Aorta (tissue), 5 donors: Measurements from ENCODE around the gene STRA8. TPM values are rescaled to one million over a fixed set of nuclear protein-coding genes. Genes with fewer than 3 reads are reported as not detected.

ENCODE experiments used
- ATAC-seq: fragments of 200-7000 bp; cut with Tn5 transposase; one replicate; pipeline ENCODE4 v1.9.1; 2022; ENCODE audit warnings: moderate library complexity; ENCODE audit not compliant: low FRiP score
- DNase-seq, 2 donors: peaks; one replicate each; pipeline ENCODE4 v3.0.0-alpha.2; 2020
- H3K27ac ChIP-seq, 2 donors: one replicate each; pipeline ENCODE4 v1.5.1; 2013; ENCODE audit warnings: low read length in 2 of 2, mild to moderate bottlenecking in 2 of 2, moderate library complexity in 2 of 2, control low read depth in 1 of 2, inconsistent platforms in 1 of 2, low read depth in 1 of 2
- H3K27me3 ChIP-seq, 2 donors: one replicate each; pipeline ENCODE4 v1.6.1; 2013; ENCODE audit warnings: control low read depth in 1 of 2, low read length in 1 of 2, mild to moderate bottlenecking in 1 of 2, moderate library complexity in 1 of 2; ENCODE audit not compliant: insufficient read depth in 2 of 2, control insufficient read depth in 1 of 2
- H3K36me3 ChIP-seq, 2 donors: one replicate each; pipeline ENCODE4 v1.6.1; 2013; ENCODE audit warnings: control low read depth in 1 of 2, low read length in 1 of 2, mild to moderate bottlenecking in 1 of 2; ENCODE audit not compliant: insufficient read depth in 2 of 2, control insufficient read depth in 1 of 2
- H3K4me1 ChIP-seq, 2 donors: one replicate each; pipeline ENCODE4 v1.6.1; 2013; ENCODE audit warnings: low read length in 2 of 2, control low read depth in 1 of 2, mild to moderate bottlenecking in 1 of 2, moderate library complexity in 1 of 2; ENCODE audit not compliant: insufficient read depth in 2 of 2, control insufficient read depth in 1 of 2
- H3K4me3 ChIP-seq, 2 donors: one replicate each; pipeline ENCODE4 v1.5.1; 2013; ENCODE audit warnings: low read length in 2 of 2, control low read depth in 1 of 2, mild to moderate bottlenecking in 1 of 2
- H3K9me3 ChIP-seq: one replicate; pipeline ENCODE4 v1.6.1; 2013; ENCODE audit warnings: mild to moderate bottlenecking, low read length; ENCODE audit not compliant: control insufficient read depth
- WGBS, 2 donors: extraction: QIAGEN DNeasy Blood & Tissue Kit; methylation state at CpG; one replicate each; pipeline ENCODE4 v1.1.7; 2013; 5-methylcytosine and 5-hydroxymethylcytosine counted together
- intact Hi-C, 2 donors: fragments of 100-400 bp; cut with DNase I; formaldehyde crosslinking; loops; one replicate each; pipeline versions ENCODE4 v1.14.2 to v1.15.0; 2022
- polyA plus RNA-seq, 2 donors: library from polyadenylated mRNA; stranded (reverse); fragments of 200-250 nt; gene quantifications; one replicate each; pipeline ENCODE4 v1.2.3, GENCODE V29; 2013
- total RNA-seq, 2 donors: library from RNA; stranded (reverse); fragmentation: NEBNext Ultra II Directional; extraction: Animal tissue kit (Norgen Biotek cat#: 25700); gene quantifications; one replicate each; pipeline ENCODE4 v1.2.1, GENCODE V29; 2021
- donor health status: healthy with polysubstance abuse.
- donor health status: Bipolar disorder and iron deficiency.
- donor health status: DM: no; HTN: no; CAD: no.
- donor health status: DM: no; HTN: no; CAD: no.
- donor health status: DM: yes; HTN: yes; CAD: no.

Gene STRA8
- total and polyA plus RNA-seq, 4 donors: not detected

DNA sequence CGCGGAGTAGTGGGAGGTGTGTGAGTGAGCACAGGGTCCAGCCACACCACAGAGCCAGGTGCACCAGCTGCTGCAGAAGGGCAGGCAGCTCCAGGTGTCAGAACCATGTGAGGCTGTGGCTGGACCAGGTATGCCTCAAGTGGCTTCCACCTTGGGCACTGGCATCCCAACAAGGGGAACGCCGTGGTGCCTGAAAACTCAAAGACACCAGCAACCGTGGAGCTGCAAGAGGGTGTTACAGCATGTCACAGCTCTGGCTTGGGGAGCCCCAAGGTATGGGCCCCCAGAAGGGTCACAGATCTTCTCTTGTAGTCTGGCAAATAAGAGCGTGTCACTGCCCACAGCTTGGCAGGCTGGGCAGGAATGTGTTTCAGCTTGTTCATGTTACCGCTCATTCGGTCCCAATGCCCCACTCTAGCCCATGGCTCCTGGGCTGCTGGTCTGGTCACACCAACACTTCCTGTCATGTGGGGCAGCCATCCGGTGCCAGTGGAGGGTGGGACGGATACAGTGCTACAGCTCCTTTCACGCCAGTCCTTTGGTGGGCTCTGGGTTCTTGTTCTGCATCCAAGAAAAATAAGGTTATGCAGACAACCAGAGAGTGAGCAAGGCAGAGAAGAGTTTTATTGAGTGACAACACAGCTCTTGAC, 29.8 kb downstream of the STRA8 start:
- H3K4me1 ChIP-seq: no peaks in the 10 kb centered on the region
- no peaks in the 10 kb centered on the region for H3K9me3 ChIP-seq
- H3K27me3 ChIP-seq: no peaks in the 10 kb centered on the region
- no peak overlapping the region for H3K4me3 ChIP-seq
- H3K36me3 ChIP-seq: no peaks in the 10 kb centered on the region
- intact Hi-C loops: no loop called here
- no peak overlapping the region for H3K27ac ChIP-seq
- no peak for DNase-seq
- 91 to 94% methylated on average over 11 of the region's 11 CpGs for WGBS, 2 donors
- no peak for ATAC-seq

DNA sequence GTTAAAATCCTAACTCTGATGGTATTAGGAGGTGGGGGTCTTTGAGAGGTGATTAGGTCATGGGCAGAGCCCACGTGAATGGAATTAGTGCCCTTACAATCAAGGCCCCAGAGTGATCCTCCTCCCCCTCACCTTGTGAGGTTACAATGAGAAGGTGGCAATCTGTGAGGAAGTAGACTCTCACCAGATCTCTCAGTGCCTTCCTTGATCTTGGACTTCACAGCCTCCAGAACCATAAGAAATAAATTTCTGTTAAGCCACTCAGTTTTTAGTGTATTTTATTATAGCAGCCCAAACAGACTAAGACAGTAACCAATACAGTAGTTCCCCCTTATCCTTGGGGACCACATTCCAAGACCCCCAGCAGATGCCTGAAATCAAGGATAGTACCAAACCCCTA, 32.0 kb downstream of the STRA8 start:
- Histone ChIP-seq H3K27me3 (no peaks in the 10 kb centered on the region), H3K4me1 (no peaks in the 10 kb centered on the region), H3K9me3 (no peaks in the 10 kb centered on the region), H3K4me3 (no peak overlapping the region), H3K27ac (no peak overlapping the region), H3K36me3 (no peaks in the 10 kb centered on the region)
- 76 to 96% methylated on average over 1 of the region's 1 CpG for WGBS, 2 donors
- no peak for ATAC-seq
- DNase-seq: no peak
- intact Hi-C loops: no loop called here

- intact Hi-C loops: loop anchor here in 1 of 2 donors (10.0 kb wide), 1 partner anchor 585 kb away; no protein-coding TSS in a partner anchor
- no peak overlapping the region for H3K4me3 ChIP-seq
- 89 to 94% methylated on average over 11 of the region's 11 CpGs for WGBS, 2 donors
- no peaks in the 10 kb centered on the region for H3K27me3 ChIP-seq
- no peaks in the 10 kb centered on the region for H3K9me3 ChIP-seq
- DNase-seq (no peak), ATAC-seq (no peak)
- H3K4me1 ChIP-seq: no peaks in the 10 kb centered on the region
- H3K27ac ChIP-seq: no peak overlapping the region
- no peaks in the 10 kb centered on the region for H3K36me3 ChIP-seq
Measured at GRCh38 chr7:135269921-135270320, 36.3 kb downstream of the STRA8 start.

DNA sequence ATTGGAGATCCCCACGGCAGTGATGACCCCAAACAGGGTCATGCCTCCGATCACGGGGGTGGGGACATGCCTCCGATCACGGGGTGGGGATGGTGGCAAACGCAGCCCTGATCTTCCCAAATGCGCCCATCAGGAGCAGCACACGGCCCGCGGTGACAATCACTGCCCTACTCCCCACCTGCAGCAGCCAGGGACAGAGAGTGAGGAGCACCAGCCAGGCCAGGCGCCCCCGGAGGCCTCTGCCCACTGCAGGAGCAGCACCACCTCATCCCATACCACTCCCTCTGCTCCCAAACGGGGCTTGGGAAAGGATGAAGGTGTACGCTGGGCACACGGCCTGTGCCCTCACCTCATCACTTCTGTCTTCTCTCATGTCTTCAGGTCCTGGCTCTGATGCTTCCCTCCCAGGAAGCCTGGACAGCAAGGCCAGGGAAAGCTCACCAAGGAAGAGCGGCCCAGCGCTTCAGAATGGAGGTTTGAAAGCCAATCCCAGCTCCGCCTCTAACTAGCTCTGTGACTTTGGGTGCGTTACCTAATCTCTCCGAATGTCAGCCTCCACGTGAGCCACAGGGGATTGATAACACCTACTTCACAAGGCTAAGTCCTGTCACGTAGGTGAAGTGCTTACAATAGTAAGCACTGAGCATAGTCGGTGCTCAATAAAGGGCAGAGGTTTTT, 37.1 kb downstream of the STRA8 start:
- no peaks in the 10 kb centered on the region for H3K9me3 ChIP-seq
- H3K4me3 ChIP-seq: no peak overlapping the region
- WGBS, 2 donors: 83% methylated on average over 21 to 23 of the region's 23 CpGs
- H3K36me3 ChIP-seq: no peaks in the 10 kb centered on the region
- DNase-seq (no peak), ATAC-seq (no peak)
- H3K27ac ChIP-seq: no peak overlapping the region
- intact Hi-C loops: loop anchor here in 1 of 2 donors (10.0 kb wide), 1 partner anchor 586 kb away; no protein-coding TSS in a partner anchor
- no peaks in the 10 kb centered on the region for H3K27me3 ChIP-seq
- no peaks in the 10 kb centered on the region for H3K4me1 ChIP-seq

GRCh38 chr7:135271255-135271615, 37.6 kb downstream of the STRA8 start:
- Histone ChIP-seq H3K4me3 (no peak overlapping the region), H3K36me3 (no peaks in the 10 kb centered on the region), H3K27me3 (no peaks in the 10 kb centered on the region), H3K4me1 (no peaks in the 10 kb centered on the region), H3K27ac (no peak overlapping the region), H3K9me3 (no peaks in the 10 kb centered on the region)
- intact Hi-C loops: loop anchor here in 1 of 2 donors (10.0 kb wide), 1 partner anchor 586 kb away; no protein-coding TSS in a partner anchor
- WGBS, 2 donors: 90 to 94% methylated on average over 10 of the region's 10 CpGs
- ATAC-seq (no peak), DNase-seq (no peak)

DNA sequence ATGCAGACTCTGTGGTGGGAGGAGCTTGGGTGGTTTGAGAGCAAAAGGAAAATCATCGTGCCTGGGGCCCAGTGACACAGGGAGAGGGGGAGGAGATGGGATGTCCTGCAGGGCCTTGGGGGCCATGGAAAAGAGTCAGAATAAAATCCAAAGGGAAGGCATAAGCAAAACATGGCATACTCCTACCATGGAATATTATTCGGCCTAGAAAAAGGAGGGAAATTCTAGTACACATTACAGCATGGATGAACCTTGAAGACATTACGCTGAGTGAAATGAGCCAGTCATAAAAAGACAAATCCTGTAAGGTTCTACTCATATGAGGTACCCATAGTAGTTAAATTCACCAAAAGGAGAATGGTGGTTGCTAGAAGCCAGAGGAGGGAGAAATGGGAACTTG, 38.7 kb downstream of the STRA8 start:
- H3K27me3 ChIP-seq: no peaks in the 10 kb centered on the region
- intact Hi-C loops: loop anchor here in 1 of 2 donors (10.0 kb wide), 1 partner anchor 588 kb away; no protein-coding TSS in a partner anchor

DNA sequence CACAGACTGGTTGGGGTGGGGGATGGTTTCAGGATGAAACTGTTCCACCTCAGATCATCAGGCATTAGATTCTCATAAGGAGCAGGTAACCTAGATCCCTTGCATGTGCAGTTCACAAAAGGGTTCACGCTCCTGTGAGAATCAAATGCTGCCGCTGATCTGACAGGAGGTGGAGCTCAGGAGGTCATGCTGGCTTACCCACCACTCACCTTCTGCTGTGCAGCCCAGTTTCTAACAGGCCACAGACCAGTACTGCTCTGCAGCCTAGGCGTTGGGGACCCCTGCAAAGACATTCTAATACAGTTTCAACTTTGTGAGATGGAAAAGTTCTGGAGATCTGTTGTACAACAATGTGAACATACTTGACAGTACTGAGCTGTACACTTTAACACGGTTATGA, 39.9 kb downstream of the STRA8 start:
- no peaks in the 10 kb centered on the region for H3K27me3 ChIP-seq
- no peaks in the 10 kb centered on the region for H3K4me1 ChIP-seq
- H3K9me3 ChIP-seq: no peaks in the 10 kb centered on the region
- DNase-seq (no peak), ATAC-seq (no peak)
- no peaks in the 10 kb centered on the region for H3K36me3 ChIP-seq
- 74% methylated on average over 4 of the region's 4 CpGs for WGBS, 2 donors
- no peak overlapping the region for H3K27ac ChIP-seq
- intact Hi-C loops: loop anchor here in 1 of 2 donors (10.0 kb wide), 1 partner anchor 589 kb away; no protein-coding TSS in a partner anchor
- H3K4me3 ChIP-seq: no peak overlapping the region

More for the DNA sequence above, 38.7 kb downstream of the STRA8 start:
- Histone ChIP-seq H3K36me3 (no peaks in the 10 kb centered on the region), H3K9me3 (no peaks in the 10 kb centered on the region), H3K4me3 (no peak overlapping the region), H3K4me1 (no peaks in the 10 kb centered on the region), H3K27ac (no peak overlapping the region)
- 88 to 89% methylated on average over 3 of the region's 3 CpGs for WGBS, 2 donors
- DNase-seq (no peak), ATAC-seq (no peak)

GRCh38 chr7:135274495-135275268, 41.0 kb downstream of the STRA8 start:
- H3K4me1 ChIP-seq: no peaks in the 10 kb centered on the region
- no peak overlapping the region for H3K4me3 ChIP-seq
- DNase-seq: peak; percentile 59 to 83
- peak; percentile 71 for ATAC-seq
- no peak overlapping the region for H3K27ac ChIP-seq
- WGBS, 2 donors: 38 to 41% methylated on average over 14 of the region's 14 CpGs
- H3K36me3 ChIP-seq: no peaks in the 10 kb centered on the region
- intact Hi-C loops: loop anchor here in 1 of 2 donors (10.0 kb wide), 1 partner anchor 590 kb away; no protein-coding TSS in a partner anchor
- H3K27me3 ChIP-seq: no peaks in the 10 kb centered on the region
- H3K9me3 ChIP-seq: no peaks in the 10 kb centered on the region
